Natural killer cell (primary cell): ENCODE data around the gene CLCN6. TPM values are rescaled to one million over a fixed set of nuclear protein-coding genes. Genes with fewer than 3 reads are reported as not detected.

Experiments used
- ATAC-seq, 3 donors: fragments of 150-1000 bp in 2 of 3; fragments of 200-7000 bp in 1 of 3; cut with Tn5 transposase; 1 replicate in 1 of 3; 2 replicates in 2 of 3; pipeline ENCODE4 v1.10.0; 2021; ENCODE audit warnings: mild to moderate bottlenecking in 2 of 3, moderate library complexity in 2 of 3
- DNase-seq, 2 donors: peaks; one replicate each; pipeline versions ENCODE4 v3.0.0 to v3.0.0-alpha.2; 2013 to 2021; ENCODE audit warnings: mixed read lengths in 1 of 2
- H3K27ac ChIP-seq: one replicate; pipeline ENCODE4 v1.5.1; 2013; ENCODE audit warnings: mild to moderate bottlenecking, low read length
- H3K27me3 ChIP-seq: one replicate; pipeline ENCODE4 v1.6.1; 2013; ENCODE audit warnings: low read length; ENCODE audit not compliant: control insufficient read depth, insufficient read depth
- H3K36me3 ChIP-seq: one replicate; pipeline ENCODE4 v1.6.1; 2013; ENCODE audit warnings: low read length; ENCODE audit not compliant: control insufficient read depth, insufficient read depth
- H3K4me1 ChIP-seq: one replicate; pipeline ENCODE4 v1.6.1; 2013; ENCODE audit warnings: low read length; ENCODE audit not compliant: control insufficient read depth, insufficient read depth
- H3K4me3 ChIP-seq: one replicate; pipeline ENCODE4 v1.5.1; 2013; ENCODE audit warnings: low read length
- H3K9me3 ChIP-seq: one replicate; pipeline ENCODE4 v1.6.1; 2013; ENCODE audit warnings: low read length; ENCODE audit not compliant: control insufficient read depth, insufficient read depth
- H3K27ac Mint-ChIP-seq, 2 donors: one replicate each; pipeline ENCODE4 v1.8.0; 2022; ENCODE audit warnings: mild to moderate bottlenecking in 2 of 2, mixed read lengths in 2 of 2, moderate library complexity in 1 of 2
- H3K27me3 Mint-ChIP-seq, 2 donors: one replicate each; pipeline ENCODE4 v1.8.0; 2022; ENCODE audit warnings: low read depth in 2 of 2, mixed read lengths in 2 of 2
- H3K36me3 Mint-ChIP-seq: one replicate; pipeline ENCODE4 v1.8.0; 2022; ENCODE audit warnings: mixed read lengths
- H3K4me1 Mint-ChIP-seq, 2 donors: one replicate each; pipeline ENCODE4 v1.8.0; 2022; ENCODE audit warnings: mixed read lengths in 2 of 2
- H3K4me3 Mint-ChIP-seq: one replicate; pipeline ENCODE4 v1.8.0; 2022; ENCODE audit warnings: mild to moderate bottlenecking, moderate library complexity, mixed read lengths
- H3K9me3 Mint-ChIP-seq, 2 donors: one replicate each; pipeline ENCODE4 v1.8.0; 2022; ENCODE audit warnings: mixed read lengths in 2 of 2
- WGBS: methylation state at CpG from one replicate; pipeline ENCODE4 v1.1.7; 2013; ENCODE audit warnings: missing lambda C conversion rate; ENCODE audit not compliant: insufficient coverage; 5-methylcytosine and 5-hydroxymethylcytosine counted together
- intact Hi-C: fragments of 100-400 bp; cut with micrococcal nuclease; formaldehyde crosslinking; loops from one replicate; pipeline ENCODE4 v1.14.2; 2022
- total RNA-seq, 4 donors: library from RNA; stranded (reverse); fragments of 120-200 nt in 1 of 4; gene quantifications; one replicate each; pipeline versions ENCODE4 v1.2.3 to v1.2.4, GENCODE V29; 2013 to 2022
- TF ChIP-seq, protein P1 (sequence below): fragments of 200-600 bp; IDR thresholded peaks from one replicate; pipeline ENCODE4 v1.8.0; 2022; ENCODE audit warnings: antibody characterized with exemption

CLCN6 gene
- total RNA-seq, 3 donors from 2014 or later (not counting 1 experiment from before 2014, with no cell fraction given), result 21.4 to 28.6 (median 25.6) TPM

DNA sequence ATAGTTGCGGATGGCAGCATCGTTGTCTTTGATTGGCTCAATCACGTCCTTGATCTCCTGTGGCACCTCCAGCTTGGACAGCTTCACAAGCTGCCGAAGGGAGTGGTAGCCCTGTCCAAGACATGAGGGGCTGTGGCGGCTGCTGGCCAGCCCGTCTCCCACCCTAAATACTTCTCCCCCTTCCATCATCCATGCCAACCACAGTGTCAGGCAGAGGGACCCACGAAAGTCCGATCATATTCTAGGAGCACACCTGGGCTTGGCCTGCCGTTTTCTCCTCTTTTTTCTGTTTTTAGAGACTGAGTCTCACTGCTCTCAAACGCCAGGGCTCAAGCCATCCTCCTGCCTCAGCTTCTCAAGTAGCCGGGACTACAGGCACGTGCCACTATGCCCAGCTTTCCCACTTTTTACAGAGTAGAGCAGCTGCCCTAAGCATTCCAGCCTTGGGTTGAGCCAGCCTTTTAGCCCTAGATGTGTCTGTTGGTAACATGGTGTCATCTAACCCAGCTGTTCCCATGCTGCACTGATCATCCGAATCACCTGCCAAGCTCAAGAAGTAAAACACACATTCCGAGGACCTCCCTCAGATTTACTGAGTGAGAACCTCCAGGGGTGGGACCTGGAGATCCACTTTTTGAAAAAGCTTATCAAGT lies 10.6 kb upstream of the CLCN6 start:
- Histone ChIP-seq H3K27ac (no peak overlapping the region), H3K9me3 (no peaks in the 10 kb centered on the region), H3K36me3 (peaks cover 67% of the 10 kb centered on the region), H3K27me3 (no peaks in the 10 kb centered on the region), H3K4me1 (peaks cover 12% of the 10 kb centered on the region), H3K4me3 (no peak overlapping the region)
- Mint-ChIP-seq H3K9me3 (no peaks in the 10 kb centered on the region), H3K36me3 (peaks cover 6% of the 10 kb centered on the region), H3K27ac (no peak overlapping the region), H3K27me3 (no peaks in the 10 kb centered on the region), H3K4me3 (no peak overlapping the region), H3K4me1 (peaks cover 0 to 14% of the 10 kb centered on the region in 2 donors)
- no peak for ATAC-seq
- no peak for DNase-seq
- intact Hi-C loops, result no loop called here
- TF ChIP-seq, protein P1, sequence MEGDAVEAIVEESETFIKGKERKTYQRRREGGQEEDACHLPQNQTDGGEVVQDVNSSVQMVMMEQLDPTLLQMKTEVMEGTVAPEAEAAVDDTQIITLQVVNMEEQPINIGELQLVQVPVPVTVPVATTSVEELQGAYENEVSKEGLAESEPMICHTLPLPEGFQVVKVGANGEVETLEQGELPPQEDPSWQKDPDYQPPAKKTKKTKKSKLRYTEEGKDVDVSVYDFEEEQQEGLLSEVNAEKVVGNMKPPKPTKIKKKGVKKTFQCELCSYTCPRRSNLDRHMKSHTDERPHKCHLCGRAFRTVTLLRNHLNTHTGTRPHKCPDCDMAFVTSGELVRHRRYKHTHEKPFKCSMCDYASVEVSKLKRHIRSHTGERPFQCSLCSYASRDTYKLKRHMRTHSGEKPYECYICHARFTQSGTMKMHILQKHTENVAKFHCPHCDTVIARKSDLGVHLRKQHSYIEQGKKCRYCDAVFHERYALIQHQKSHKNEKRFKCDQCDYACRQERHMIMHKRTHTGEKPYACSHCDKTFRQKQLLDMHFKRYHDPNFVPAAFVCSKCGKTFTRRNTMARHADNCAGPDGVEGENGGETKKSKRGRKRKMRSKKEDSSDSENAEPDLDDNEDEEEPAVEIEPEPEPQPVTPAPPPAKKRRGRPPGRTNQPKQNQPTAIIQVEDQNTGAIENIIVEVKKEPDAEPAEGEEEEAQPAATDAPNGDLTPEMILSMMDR, result no peak
- 95% methylated on average over 14 of the region's 14 CpGs for WGBS

GRCh38 chr1:11796036-11796828 lies 9.8 kb upstream of the CLCN6 start:
- WGBS, result 99% methylated on average over 15 of the region's 15 CpGs
- peaks cover 6% of the 10 kb centered on the region for H3K36me3 Mint-ChIP-seq
- H3K4me1 Mint-ChIP-seq, result peaks cover 2 to 12% of the 10 kb centered on the region in 2 donors
- Histone ChIP-seq H3K9me3 (no peaks in the 10 kb centered on the region), H3K4me1 (peaks cover 3% of the 10 kb centered on the region), H3K27me3 (no peaks in the 10 kb centered on the region), H3K4me3 (no peak overlapping the region), H3K27ac (no peak overlapping the region), H3K36me3 (peaks cover 68% of the 10 kb centered on the region)
- no peak overlapping the region for H3K4me3 Mint-ChIP-seq
- no peaks in the 10 kb centered on the region for H3K27me3 Mint-ChIP-seq
- no peak for ATAC-seq
- no peaks in the 10 kb centered on the region for H3K9me3 Mint-ChIP-seq
- no peak for DNase-seq
- TF ChIP-seq, protein P1, result no peak
- no peak overlapping the region for H3K27ac Mint-ChIP-seq
- intact Hi-C loops, result no loop called here

DNA sequence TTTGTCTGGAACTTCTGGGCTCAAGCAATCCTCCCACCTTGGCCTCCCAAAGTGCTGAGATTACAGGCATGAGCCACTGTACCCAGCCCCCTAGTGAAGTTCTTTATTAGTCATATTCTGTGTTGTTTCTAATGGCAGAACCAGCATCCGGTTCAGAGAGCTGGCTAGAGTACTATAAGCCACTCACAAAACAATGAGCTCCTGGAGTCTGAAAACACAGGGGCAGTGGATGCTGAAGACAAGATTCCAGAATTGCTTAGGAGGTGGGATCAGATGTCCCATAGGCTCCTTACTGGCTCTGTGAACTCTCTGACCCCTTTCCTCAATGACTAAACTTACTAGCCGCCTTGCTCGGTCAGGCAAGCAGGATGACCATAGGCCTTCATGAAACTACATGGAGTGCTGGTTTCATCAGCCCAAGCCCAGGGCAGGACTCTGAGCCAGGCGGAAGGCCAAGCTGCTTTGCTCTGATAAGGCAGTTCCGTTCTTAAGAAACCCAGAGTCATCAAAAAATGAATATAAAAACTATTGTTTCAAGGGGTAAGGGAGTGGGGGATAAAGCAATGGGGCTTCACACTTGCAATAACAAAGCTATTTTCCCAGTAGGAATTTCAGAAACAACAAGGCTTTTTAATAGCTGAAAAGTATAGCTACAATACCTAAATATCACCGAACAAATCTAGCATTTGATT lies 8.3 kb upstream of the CLCN6 start:
- no peaks in the 10 kb centered on the region for H3K27me3 ChIP-seq
- Mint-ChIP-seq H3K27me3 (no peaks in the 10 kb centered on the region), H3K27ac (no peak overlapping the region), H3K9me3 (no peaks in the 10 kb centered on the region), H3K4me3 (no peak overlapping the region), H3K4me1 (peaks cover 16 to 17% of the 10 kb centered on the region in 2 donors), H3K36me3 (peaks cover 6% of the 10 kb centered on the region)
- peaks cover 58% of the 10 kb centered on the region for H3K36me3 ChIP-seq
- intact Hi-C loops, result no loop called here
- H3K4me3 ChIP-seq, result no peak overlapping the region
- peaks cover 10% of the 10 kb centered on the region for H3K4me1 ChIP-seq
- WGBS, result 96% methylated on average over 5 of the region's 6 CpGs
- no peak for DNase-seq
- TF ChIP-seq, protein P1, result no peak
- no peak for ATAC-seq
- no peak overlapping the region for H3K27ac ChIP-seq
- no peaks in the 10 kb centered on the region for H3K9me3 ChIP-seq
